Body of pancreas (tissue), 4 donors: ENCODE data around the gene AUTS2. TPM values are rescaled to one million over a fixed set of nuclear protein-coding genes. Genes with fewer than 3 reads are reported as not detected.

Experiments used
- ATAC-seq: fragments of 150-250 bp; one replicate; pipeline ENCODE4 v1.9.1; 2016
- DNase-seq, 4 donors: peaks; one replicate each; pipeline ENCODE4 v3.0.0-alpha.2; 2019
- H3K27ac ChIP-seq, 4 donors: fragments of 200-600 bp; sonication (generic); 1 replicate in 3 of 4; 2 replicates in 1 of 4; pipeline versions ENCODE4 v1.5.1 to v1.6.1; 2016 to 2019; ENCODE audit warnings: mild to moderate bottlenecking in 1 of 4, mixed read lengths in 1 of 4, moderate library complexity in 1 of 4
- H3K27me3 ChIP-seq, 2 donors: fragments of 200-600 bp; sonication (generic); one replicate each; pipeline ENCODE4 v1.6.0; 2016; ENCODE audit warnings: mild to moderate bottlenecking in 1 of 2
- H3K36me3 ChIP-seq, 2 donors: fragments of 200-600 bp; sonication (generic); replicated peaks in 1 of 2; 2 replicates each; pipeline ENCODE4 v1.5.1; 2016; ENCODE audit warnings: low read depth in 2 of 2; ENCODE audit not compliant: insufficient read depth in 1 of 2
- H3K4me1 ChIP-seq: fragments of 200-600 bp; sonication (generic); one replicate; pipeline ENCODE4 v1.6.0; 2016
- H3K4me3 ChIP-seq, 2 donors: fragments of 200-600 bp; sonication (generic); 1 replicate in 1 of 2; 2 replicates in 1 of 2; pipeline ENCODE4 v1.5.1; 2016 to 2019
- H3K9me3 ChIP-seq, 3 donors: fragments of 200-600 bp; sonication (generic); 1 replicate in 2 of 3; 2 replicates in 1 of 3; pipeline ENCODE4 v1.5.1; 2016
- POLR2A ChIP-seq, 3 donors: fragments of 450-650 bp; IDR thresholded peaks; one replicate each; pipeline ENCODE4 v1.6.1; 2016; ENCODE audit warnings: antibody characterized with exemption in 3 of 3, mild to moderate bottlenecking in 2 of 3
- WGBS, 2 donors: methylation state at CpG; one replicate each; pipeline ENCODE4 v1.1.5; 2017; 5-methylcytosine and 5-hydroxymethylcytosine counted together
- intact Hi-C: fragments of 100-400 bp; cut with DNase I; formaldehyde crosslinking; loops from one replicate; pipeline ENCODE4 v1.15.1; 2023
- total RNA-seq, 2 donors: library from RNA; depleted of rRNA; stranded (reverse); fragments of >200 nt; gene quantifications; one replicate each; pipeline ENCODE4 v1.1.0, GENCODE V29; 2016
- TF ChIP-seq, protein P1 (sequence below), 7 experiments: fragments of 450-650 bp in 4 of 7; fragments of 200-600 bp in 3 of 7; sonication (generic) in 3 of 7; IDR thresholded peaks; one replicate each; pipeline ENCODE4 v1.5.1; 2016 to 2019; ENCODE audit warnings: antibody characterized with exemption in 7 of 7

Gene AUTS2
- total RNA-seq, 2 donors from 2014 or later: 11.7 to 18.5 TPM

DNA sequence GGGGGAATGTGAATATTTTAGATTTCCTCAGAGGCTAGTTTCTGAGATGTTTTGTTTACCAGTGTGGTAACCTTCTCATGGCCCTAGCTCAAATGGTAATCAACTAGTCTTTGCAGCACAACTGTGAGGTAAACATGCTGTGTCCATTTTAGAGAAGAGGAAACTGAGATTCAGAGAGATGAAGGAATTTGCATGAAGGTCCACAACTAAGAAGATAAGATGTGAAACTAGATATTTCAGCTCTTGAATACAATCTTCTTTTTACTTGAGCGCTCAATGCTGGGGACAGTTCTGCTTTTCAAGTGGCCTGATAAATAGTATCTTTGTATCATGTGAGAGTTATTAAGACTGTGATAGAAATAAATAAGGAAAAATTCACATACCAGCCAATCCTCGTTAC, 245.4 kb downstream of the AUTS2 start:
- H3K9me3 ChIP-seq: no peaks in the 10 kb centered on the region
- WGBS, 2 donors: 83 to 84% methylated on average over 2 of the region's 2 CpGs
- intact Hi-C loops: no loop called here
- TF ChIP-seq, protein P1, sequence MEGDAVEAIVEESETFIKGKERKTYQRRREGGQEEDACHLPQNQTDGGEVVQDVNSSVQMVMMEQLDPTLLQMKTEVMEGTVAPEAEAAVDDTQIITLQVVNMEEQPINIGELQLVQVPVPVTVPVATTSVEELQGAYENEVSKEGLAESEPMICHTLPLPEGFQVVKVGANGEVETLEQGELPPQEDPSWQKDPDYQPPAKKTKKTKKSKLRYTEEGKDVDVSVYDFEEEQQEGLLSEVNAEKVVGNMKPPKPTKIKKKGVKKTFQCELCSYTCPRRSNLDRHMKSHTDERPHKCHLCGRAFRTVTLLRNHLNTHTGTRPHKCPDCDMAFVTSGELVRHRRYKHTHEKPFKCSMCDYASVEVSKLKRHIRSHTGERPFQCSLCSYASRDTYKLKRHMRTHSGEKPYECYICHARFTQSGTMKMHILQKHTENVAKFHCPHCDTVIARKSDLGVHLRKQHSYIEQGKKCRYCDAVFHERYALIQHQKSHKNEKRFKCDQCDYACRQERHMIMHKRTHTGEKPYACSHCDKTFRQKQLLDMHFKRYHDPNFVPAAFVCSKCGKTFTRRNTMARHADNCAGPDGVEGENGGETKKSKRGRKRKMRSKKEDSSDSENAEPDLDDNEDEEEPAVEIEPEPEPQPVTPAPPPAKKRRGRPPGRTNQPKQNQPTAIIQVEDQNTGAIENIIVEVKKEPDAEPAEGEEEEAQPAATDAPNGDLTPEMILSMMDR (IDR thresholded peaks at IDR 0.05): no peak
- TF ChIP-seq POLR2A (IDR thresholded peaks at IDR 0.05): no peak
- ATAC-seq (no peak), DNase-seq (no peak)
- H3K36me3 ChIP-seq: no peaks in the 10 kb centered on the region
- H3K4me3 ChIP-seq: no peak overlapping the region
- H3K27ac ChIP-seq: no peak overlapping the region
- no peaks in the 10 kb centered on the region for H3K27me3 ChIP-seq
- H3K4me1 ChIP-seq: no peaks in the 10 kb centered on the region

DNA sequence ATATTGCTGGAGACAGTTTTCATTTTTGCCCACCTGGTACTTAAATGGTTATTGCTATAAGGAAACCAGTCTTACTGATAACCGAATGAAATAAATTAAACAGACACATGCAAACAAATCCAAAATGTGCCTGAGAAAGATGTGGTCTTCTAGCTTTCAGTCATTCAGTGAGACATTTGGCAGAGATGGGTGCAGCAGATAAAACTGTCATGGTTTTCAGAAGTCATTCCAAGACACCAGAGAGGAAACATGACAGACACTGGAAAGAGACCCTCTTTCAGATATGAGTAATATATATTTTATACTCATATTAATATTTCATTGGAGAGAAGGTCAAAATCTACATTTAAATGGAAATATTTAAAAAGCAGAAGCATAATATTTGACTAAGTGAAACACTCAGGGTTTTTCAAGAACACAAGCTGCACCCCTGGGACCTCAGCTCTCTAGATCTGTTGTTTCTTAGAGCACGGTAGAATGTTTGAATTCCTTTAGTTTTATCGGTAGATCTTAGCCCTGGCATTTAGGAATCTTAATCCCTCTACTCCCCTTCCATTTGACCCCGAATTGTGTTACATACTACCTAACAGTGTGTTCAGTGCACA, 246.1 kb downstream of the AUTS2 start:
- H3K27me3 ChIP-seq: no peaks in the 10 kb centered on the region
- H3K4me1 ChIP-seq: no peaks in the 10 kb centered on the region
- H3K36me3 ChIP-seq: no peaks in the 10 kb centered on the region
- no peak overlapping the region for H3K4me3 ChIP-seq
- 53 to 61% methylated on average over 4 of the region's 4 CpGs for WGBS, 2 donors
- no peak for TF ChIP-seq POLR2A (IDR thresholded peaks at IDR 0.05)
- TF ChIP-seq, protein P1 (IDR thresholded peaks at IDR 0.05): no peak
- H3K9me3 ChIP-seq: no peaks in the 10 kb centered on the region
- no peak overlapping the region for H3K27ac ChIP-seq
- no peak for DNase-seq
- no peak for ATAC-seq
- intact Hi-C loops: no loop called here

DNA sequence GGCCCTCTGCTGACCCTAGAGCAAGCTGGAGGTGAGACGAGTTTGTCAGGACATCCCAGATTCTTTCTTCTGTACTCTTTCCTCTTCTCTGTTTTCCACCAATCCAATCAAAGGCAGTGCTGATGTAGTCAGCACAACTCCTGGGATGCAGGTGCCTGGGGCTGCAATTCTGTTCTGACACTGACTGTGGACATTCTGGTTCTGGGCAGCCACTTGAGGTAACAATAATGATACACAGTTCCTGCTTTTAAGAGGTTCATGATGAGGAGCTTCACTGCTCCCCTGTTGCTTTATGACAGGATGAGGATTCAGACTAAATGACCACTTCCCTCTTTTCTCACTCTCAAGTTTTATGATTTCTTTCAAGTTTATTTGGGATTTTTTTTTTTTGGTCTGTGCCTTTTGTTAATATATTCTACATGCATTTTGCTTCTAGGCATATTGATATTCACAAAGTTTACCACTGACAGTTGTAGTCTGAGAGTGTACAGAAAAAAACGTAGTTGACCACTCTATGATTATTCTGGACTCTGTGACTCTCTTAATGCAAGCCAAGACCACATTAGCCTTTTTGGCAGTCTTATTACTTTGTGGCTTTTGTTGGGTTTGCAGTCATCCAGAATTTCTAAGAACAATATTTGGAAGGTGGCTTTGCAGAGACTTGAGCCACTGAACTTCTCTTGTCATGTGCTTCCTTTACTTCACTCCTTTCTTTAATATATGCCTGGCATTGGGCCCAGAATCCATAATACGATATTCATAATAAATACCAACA, 247.6 kb downstream of the AUTS2 start:
- Histone ChIP-seq H3K27ac (no peak overlapping the region), H3K4me1 (no peaks in the 10 kb centered on the region), H3K36me3 (no peaks in the 10 kb centered on the region), H3K4me3 (no peak overlapping the region), H3K27me3 (no peaks in the 10 kb centered on the region), H3K9me3 (no peaks in the 10 kb centered on the region)
- DNase-seq (no peak), ATAC-seq (no peak)
- WGBS, 2 donors: 52 to 56% methylated on average over 3 of the region's 3 CpGs
- intact Hi-C loops: no loop called here
- TF ChIP-seq POLR2A (IDR thresholded peaks at IDR 0.05): no peak
- TF ChIP-seq, protein P1 (IDR thresholded peaks at IDR 0.05): no peak

DNA sequence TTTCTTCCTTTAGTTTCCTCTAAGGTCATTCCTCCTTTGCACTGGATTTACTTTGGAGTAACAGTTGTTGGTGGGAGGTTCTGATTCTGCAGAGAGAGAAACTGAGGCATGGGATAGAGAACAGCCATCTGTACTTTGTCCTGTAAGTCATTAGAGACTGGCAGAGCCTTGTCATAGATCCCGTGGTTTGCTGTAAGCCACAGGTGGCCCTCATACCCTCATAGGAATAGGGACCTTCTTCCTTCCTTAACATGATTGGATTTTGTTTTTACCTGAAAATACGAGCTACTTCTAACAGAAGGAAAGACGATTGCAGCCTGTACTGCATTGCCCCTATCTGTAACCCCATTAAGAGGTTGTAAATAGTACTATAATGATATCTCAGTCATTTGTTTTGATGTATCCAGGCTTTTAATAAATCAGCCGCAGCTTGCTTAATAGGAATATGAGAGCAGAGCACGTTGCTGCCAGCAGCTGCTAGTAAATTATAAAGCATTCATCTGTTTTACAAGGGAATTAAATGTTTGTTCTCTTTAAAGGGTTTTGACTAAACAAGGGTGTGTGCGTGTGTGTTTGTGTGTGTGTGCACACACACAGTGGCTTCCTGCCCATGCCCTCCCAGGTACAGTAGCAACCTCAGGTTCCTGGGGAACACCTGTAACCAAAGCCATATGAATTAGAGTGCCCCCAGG, 249.8 kb downstream of the AUTS2 start:
- intact Hi-C loops: no loop called here
- TF ChIP-seq, protein P1 (IDR thresholded peaks at IDR 0.05): no peak
- no peak for TF ChIP-seq POLR2A (IDR thresholded peaks at IDR 0.05)
- H3K9me3 ChIP-seq: no peaks in the 10 kb centered on the region
- ATAC-seq: no peak
- 48 to 51% methylated on average over 6 of the region's 6 CpGs for WGBS, 2 donors
- H3K4me3 ChIP-seq: no peak overlapping the region
- H3K27ac ChIP-seq: no peak overlapping the region
- H3K36me3 ChIP-seq: no peaks in the 10 kb centered on the region
- H3K4me1 ChIP-seq: no peaks in the 10 kb centered on the region
- no peak for DNase-seq
- no peaks in the 10 kb centered on the region for H3K27me3 ChIP-seq
